KBM-7 (cell line): ENCODE data around the gene SAMM50.

ENCODE experiments used
- DNase-seq: peaks from one replicate; pipeline ENCODE4 v3.0.0-alpha.2; 2015
- in situ Hi-C: fragments of 300-500 bp; cut with MboI; formaldehyde crosslinking; loops from 2 replicates; pipeline ENCODE4 v1.14.3; 2020; ENCODE audit warnings: low sequenced_read_pairs, low pct_unique_long_range_greater_than_20kb, mixed read lengths

The SAMM50 gene

DNA sequence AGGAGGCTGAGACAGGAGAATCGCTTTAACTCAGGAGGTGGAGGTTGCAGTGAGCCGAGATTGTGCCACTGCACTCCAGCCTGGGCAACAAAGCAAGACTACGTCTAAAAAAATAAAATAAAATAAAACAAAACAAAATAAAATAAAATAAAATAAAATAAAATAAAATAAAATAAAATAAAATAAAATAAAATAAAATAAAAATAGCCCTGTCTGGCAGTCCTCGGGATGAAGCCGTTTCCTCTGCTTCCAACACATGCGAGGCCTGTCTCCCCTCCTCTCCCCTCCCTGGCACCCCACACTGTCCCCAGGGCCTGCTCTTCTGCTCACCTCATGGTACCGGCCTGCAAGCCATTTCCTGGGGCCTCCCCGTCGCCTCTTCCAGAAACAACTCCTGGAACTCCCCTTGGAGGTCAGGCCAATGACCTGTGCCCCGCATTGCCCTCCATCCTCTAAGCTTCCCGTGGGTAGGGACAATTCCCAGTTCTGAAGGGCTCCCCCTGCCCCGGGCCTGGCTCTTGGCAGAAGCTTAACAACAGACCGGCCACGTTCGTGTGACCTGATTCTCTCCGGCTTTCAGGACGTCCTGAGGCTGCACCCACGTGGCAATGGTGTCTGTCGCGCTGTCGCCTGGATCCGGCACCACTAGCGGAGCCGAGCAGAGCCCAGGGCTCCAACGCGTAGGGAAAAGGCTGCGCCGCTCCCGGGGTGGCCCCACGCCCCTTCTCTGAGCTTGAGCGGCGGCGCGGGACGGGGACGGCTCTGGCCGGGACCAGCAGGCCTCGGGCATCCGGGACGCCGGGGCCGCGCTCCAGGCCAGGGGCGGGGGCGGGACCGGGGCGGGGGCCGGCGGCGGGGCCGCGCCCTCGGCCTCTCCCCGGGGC lies 68.4 kb downstream of the SAMM50 start:
- peak; percentile 69 for DNase-seq
- in situ Hi-C loops = no loop called here

- peak; percentile 14 for DNase-seq
- in situ Hi-C loops = no loop called here
Measured at GRCh38 chr22:44024288-44024921, 69.2 kb downstream of the SAMM50 start, which contains the start of gene PARVB. TSS of gene PARVB (plus strand) at chr22:44024302. CDS start at chr22:44024340, 38 bp downstream.

GRCh38 chr22:44025171-44026065 lies 70.2 kb downstream of the SAMM50 start:
- DNase-seq = peak; percentile 83
- in situ Hi-C loops = no loop called here

- in situ Hi-C loops = no loop called here
- no peak for DNase-seq
Measured at GRCh38 chr22:44026066-44026629, 70.9 kb downstream of the SAMM50 start.

GRCh38 chr22:44026630-44027511 lies 71.6 kb downstream of the SAMM50 start:
- DNase-seq = peak; percentile 95
- in situ Hi-C loops = no loop called here

GRCh38 chr22:44028091-44028490 lies 72.8 kb downstream of the SAMM50 start:
- no peak for DNase-seq
- in situ Hi-C loops = no loop called here

DNA sequence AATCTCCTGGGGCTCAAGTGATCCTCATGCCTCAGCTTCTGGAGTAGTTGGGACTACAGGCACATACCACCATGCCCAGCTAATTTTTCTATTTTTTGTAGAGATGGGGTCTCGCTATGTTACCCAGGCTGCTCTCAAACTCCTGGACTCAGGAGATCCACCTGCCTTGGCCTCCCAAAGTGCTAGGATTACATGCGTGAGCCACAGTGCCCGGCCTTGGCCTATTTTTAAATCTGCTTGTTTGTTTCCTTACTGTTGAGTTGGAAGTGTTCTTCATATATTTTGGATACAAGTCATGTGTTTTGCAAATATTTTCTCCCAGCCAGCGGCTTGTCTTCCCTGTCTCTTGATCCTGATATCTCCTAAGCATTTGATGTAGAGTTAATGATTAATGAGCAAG lies 73.8 kb downstream of the SAMM50 start:
- in situ Hi-C loops = no loop called here
- DNase-seq = no peak

GRCh38 chr22:44030051-44030701 lies 74.9 kb downstream of the SAMM50 start:
- in situ Hi-C loops = no loop called here
- DNase-seq = no peak

GRCh38 chr22:44030702-44031082 lies 75.5 kb downstream of the SAMM50 start:
- DNase-seq = no peak
- in situ Hi-C loops = no loop called here

DNA sequence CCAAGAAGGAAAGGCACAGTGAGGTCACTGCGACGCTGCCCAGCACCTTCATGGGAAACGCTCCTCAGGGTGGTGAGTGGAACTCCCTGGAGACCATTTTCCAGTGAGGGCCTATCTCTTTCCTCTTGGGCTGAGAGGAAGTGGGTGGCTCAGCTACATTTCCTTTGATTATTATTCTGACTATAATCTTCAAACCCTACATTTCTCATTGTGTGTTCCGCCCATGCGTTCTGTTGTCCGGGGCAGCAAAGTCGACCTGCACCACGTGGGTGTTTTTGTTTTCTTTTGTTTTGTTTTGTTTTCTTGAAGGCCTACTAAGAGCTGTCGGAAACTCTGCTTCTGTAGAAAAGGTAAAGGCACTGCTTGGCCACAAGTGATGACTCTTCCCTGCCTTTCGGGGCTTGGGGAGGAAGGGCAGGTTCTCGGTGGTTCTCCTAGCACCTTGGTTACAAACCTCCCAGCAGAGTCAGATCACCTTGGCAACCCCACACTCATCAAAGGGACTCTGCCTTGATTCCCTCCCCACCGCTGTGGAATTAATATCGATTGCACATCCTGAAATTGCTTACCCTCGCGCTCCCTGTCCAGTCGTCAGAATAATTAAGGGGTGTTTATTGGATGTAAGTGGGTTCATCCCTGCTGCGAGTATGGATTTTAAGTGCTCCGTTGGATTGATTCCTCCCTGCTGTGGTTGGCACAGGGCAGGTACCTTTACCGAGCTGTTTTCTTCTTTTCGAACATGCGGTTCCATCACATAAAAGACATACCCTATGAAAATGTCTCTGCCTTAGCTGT lies 76.1 kb downstream of the SAMM50 start:
- in situ Hi-C loops = no loop called here

GRCh38 chr22:44032126-44032730 lies 77.0 kb downstream of the SAMM50 start:
- DNase-seq = no peak
- in situ Hi-C loops = no loop called here

More for the DNA sequence above, 76.1 kb downstream of the SAMM50 start:
- peak; percentile 21 for DNase-seq

DNA sequence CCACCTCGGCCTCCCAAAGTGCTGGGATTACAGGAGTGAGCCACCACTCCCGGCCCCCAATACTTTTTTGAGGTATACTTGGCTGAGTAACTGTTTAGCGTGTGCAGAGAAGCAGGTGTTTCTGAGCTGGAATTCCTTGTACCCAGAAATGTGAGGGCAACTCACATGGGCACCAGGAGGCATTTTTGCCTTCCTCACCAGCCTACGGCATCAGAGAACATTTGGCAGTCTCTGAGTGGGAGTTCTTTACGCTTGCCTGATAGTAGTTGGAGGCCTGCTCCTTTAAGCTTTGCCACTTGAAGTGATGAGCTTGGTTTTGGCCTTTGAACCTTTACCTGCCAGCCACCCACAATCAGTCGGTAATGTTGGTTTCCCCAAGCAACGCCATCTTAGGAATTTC lies 78.0 kb downstream of the SAMM50 start:
- in situ Hi-C loops = no loop called here
- no peak for DNase-seq

GRCh38 chr22:44033694-44034093 lies 78.5 kb downstream of the SAMM50 start:
- in situ Hi-C loops = no loop called here
- DNase-seq = no peak

DNA sequence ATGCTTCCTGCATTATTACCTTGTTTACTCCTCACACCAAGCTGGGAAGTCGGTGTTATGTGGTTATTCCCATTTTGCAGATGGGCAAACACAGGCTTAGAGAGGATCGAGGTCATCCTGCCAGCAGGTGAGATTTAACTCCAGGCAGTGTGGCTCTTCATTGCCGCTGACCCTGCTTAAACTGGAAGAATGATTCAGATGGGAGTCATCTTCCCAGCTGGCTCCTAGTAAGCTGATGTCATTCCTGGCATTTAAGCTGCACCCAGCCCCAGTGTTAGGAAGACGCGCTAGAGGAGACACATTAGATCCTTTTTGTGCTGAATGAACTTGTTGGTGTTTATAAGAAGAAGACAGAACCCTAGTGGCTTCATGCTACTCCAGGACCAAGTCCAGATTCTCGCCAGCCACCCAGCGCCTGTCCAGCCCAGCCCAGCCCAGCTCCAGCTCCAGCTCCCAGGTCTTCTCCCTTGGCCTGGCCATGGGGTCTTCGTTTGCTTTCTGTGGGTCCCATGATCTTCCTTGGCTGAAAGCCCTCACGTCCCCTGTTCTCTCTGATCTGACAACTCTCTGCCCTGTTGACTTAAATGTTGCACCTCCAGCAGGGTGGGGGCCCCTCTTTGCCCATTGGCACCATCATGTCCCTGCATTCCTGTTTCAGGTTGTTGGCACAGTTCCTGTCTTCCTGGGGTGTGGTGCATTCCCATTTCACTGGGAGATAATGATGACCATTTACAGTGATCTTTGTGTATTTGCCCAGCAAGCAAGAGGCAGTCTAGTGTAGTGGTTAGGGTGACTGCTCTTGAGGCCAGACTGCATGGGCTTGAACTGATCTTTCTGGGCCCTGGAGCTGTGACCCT lies 82.5 kb downstream of the SAMM50 start:
- no peak for DNase-seq
- in situ Hi-C loops = no loop called here

GRCh38 chr22:44039566-44040171 lies 84.4 kb downstream of the SAMM50 start:
- in situ Hi-C loops = no loop called here

More at GRCh38 chr22:44039566-44040171, 84.4 kb downstream of the SAMM50 start:
- no peak for DNase-seq
